Measurements from ENCODE around the gene HSD17B7.

HSD17B7 gene

GRCh38 chr1:162856260-162856659 lies 65.8 kb downstream of the HSD17B7 start:
- peak; percentile 95 for DNase-seq (ENCODE audit: low read depth, low spot score)

- DNase-seq (ENCODE audit: low read depth, low spot score), result no peak
These were observed 67.3 kb downstream of the HSD17B7 start for GRCh38 chr1:162857850-162858249.

GRCh38 chr1:162859191-162859590 lies 68.7 kb downstream of the HSD17B7 start:
- DNase-seq (ENCODE audit: low read depth, low spot score), result no peak

GRCh38 chr1:162861101-162861500 lies 70.6 kb downstream of the HSD17B7 start, which contains the start of gene CCDC190:
TSS of gene CCDC190 (minus strand) at chr1:162861175. CDS start at chr1:162859646, 1,529 bp downstream.
- DNase-seq (ENCODE audit: low read depth, low spot score), result no peak

GRCh38 chr1:162861625-162862024 lies 71.1 kb downstream of the HSD17B7 start:
- no peak for DNase-seq (ENCODE audit: low read depth, low spot score)

All from brain pericyte (primary cell).